PFSK-1 (cell line): ENCODE data around the gene DAPP1.

ENCODE experiments used
- FOXP2 ChIP-seq: optimal IDR thresholded peaks from 2 replicates; pipeline ENCODE3; 2011; ENCODE audit warnings: borderline replicate concordance, control low read depth, inconsistent platforms; ENCODE audit not compliant: insufficient read depth; ENCODE audit errors: extremely low read length, extremely low read depth
- POLR2AphosphoS5 ChIP-seq: IDR thresholded peaks from 2 replicates; pipeline ENCODE4 v1.6.1; 2012; ENCODE audit warnings: low read depth, mild to moderate bottlenecking, control low read depth, low read length, moderate library complexity
- REST ChIP-seq, 2 experiments: IDR thresholded peaks; 2 replicates each; pipeline versions ENCODE4 v1.6.1 to v1.8.0; 2011 to 2012; ENCODE audit warnings: low read depth in 2 of 2, low read length in 2 of 2, control low read depth in 1 of 2, inconsistent platforms in 1 of 2, mild to moderate bottlenecking in 1 of 2, moderate library complexity in 1 of 2; ENCODE audit not compliant: insufficient read depth in 1 of 2
- SIN3A ChIP-seq: IDR thresholded peaks from 2 replicates; pipeline ENCODE4 v1.6.1; 2012; ENCODE audit warnings: mild to moderate bottlenecking, low read length, moderate library complexity, borderline replicate concordance; ENCODE audit not compliant: insufficient read depth
- TAF1 ChIP-seq: IDR thresholded peaks from 2 replicates; pipeline ENCODE4 v1.6.1; 2012; ENCODE audit warnings: low read length, control low read depth, borderline replicate concordance; ENCODE audit not compliant: insufficient read depth

Gene DAPP1

DNA sequence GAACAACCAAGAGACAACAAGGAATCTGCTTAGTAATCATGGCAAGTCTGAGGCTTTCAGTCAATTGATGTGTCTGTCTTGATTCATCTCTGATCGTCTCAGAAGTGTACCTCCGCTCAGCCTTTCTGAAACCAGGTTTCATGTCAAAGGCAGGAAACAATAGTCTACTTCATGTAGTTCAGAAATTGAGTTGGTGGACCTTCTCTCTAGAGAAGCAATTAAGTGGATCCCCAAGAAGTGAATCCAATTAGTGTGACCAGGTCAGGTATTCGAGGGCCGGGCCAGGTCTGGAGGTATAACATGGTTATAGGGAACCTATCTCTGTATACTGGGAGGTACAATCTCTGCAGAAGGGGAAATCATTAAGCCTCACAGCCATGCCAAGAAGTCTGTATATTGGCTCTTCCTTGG, 32.0 kb downstream of the DAPP1 start:
- no peak for TF ChIP-seq FOXP2
- TF ChIP-seq SIN3A = no peak
- TF ChIP-seq POLR2AphosphoS5 = no peak
- no peak for TF ChIP-seq REST (IDR thresholded peaks at IDR 0.05; ENCODE audit: insufficient read depth in 1 of 2, low read depth in 2 of 2, low read length in 2 of 2)
- no peak for TF ChIP-seq TAF1

GRCh38 chr4:99852199-99852749, 35.6 kb downstream of the DAPP1 start:
- TF ChIP-seq FOXP2 = no peak
- TF ChIP-seq SIN3A = no peak
- TF ChIP-seq TAF1 = no peak
- TF ChIP-seq POLR2AphosphoS5 = no peak
- TF ChIP-seq REST (IDR thresholded peaks at IDR 0.05; ENCODE audit: insufficient read depth in 1 of 2, low read depth in 2 of 2, low read length in 2 of 2) = no peak

- TF ChIP-seq FOXP2 (no peak), POLR2AphosphoS5 (no peak), TAF1 (no peak), SIN3A (no peak), REST (IDR thresholded peaks at IDR 0.05; ENCODE audit: insufficient read depth in 1 of 2, low read depth in 2 of 2, low read length in 2 of 2) (no peak)
These were observed 36.6 kb downstream of the DAPP1 start for GRCh38 chr4:99853190-99853589.

DNA sequence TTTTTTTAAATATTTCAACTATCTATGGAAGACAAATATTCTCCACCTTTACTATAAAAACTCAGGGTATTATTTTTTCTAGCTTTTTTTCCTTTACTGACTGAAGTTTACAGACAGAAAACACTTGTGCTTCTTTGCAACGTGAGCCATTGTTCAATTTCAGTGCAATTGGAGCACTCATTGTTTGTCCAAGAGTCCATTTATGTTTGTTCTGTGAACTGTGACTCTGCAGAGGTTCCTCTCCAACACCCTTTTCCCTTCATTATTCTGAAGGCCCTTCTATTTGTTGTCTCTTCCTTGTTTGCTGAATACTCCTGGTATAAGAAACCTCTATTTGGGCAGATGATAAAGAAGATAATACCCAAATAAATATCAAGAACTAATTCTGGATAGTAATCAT, 37.4 kb downstream of the DAPP1 start:
- TF ChIP-seq FOXP2 = no peak
- TF ChIP-seq REST (IDR thresholded peaks at IDR 0.05; ENCODE audit: insufficient read depth in 1 of 2, low read depth in 2 of 2, low read length in 2 of 2) = no peak
- TF ChIP-seq TAF1 = no peak
- no peak for TF ChIP-seq POLR2AphosphoS5
- no peak for TF ChIP-seq SIN3A

DNA sequence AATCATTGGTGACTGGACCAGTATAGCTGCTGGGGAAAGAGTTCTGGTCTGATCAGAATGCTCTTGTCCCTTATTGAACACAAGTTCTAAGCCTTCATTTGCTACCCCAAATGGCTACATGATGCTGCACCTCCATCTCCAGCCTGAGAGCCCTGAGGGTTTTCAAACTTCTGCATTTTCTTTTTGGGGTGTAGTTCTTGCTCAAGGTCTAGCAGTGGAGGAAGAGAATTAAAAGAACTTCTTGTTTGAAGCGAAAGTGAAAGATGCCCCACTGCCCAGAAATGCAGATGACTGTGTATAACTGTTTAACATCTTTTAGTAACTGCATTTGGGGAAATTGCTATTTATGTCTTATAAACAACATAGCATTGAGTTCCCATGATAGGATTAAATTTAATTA, 39.1 kb downstream of the DAPP1 start:
- no peak for TF ChIP-seq TAF1
